NCI-H1436 treated with DMSO at 0.1 percent for 48 hours (cell line): Measurements from ENCODE around the gene SLC4A3.

Experiments used
- DNase-seq: peaks from one replicate; lab custom pipeline; 2025; lab: John Stamatoyannopoulos, UW

Gene SLC4A3

DNA sequence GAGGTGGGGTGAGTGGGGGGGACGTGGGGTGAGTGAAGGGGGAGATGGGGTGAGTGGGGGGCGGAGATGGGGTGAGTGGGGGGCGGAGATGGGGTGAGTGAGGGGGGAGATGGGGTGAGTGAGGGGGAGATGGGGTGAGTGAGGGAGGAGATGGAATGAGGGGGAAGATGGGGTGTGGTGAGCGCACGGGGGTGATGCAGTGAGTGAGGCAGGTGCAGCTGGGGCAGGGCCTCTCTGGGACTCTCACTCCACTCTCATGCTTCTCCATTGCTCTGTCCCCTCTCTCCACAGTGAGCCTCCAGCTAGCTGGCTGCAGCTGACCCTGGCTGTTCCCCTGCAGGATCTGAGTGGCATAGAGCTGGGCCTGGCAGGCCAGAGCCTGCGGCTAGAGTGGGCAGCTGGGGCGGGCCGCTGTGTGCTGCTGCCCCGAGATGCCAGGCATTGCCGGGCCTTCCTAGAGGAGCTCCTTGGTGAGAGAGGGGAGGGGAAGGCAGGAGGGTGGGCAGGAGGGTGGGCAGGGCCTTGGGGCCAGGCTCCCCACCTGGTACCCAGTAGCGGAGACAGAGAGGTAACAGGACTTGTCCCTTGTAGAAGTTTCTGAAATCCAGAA, 13.9 kb upstream of the SLC4A3 start:
- no peak for DNase-seq

GRCh38 chr2:219614076-219614860, 13.2 kb upstream of the SLC4A3 start:
- DNase-seq: no peak

GRCh38 chr2:219615036-219615435, 12.4 kb upstream of the SLC4A3 start:
- no peak for DNase-seq

- DNase-seq: no peak
Measured at GRCh38 chr2:219615894-219616293, 11.5 kb upstream of the SLC4A3 start.

- no peak for DNase-seq
Measured at GRCh38 chr2:219616550-219616949, 10.9 kb upstream of the SLC4A3 start.

- DNase-seq: no peak
Measured at GRCh38 chr2:219618733-219619122, 8.7 kb upstream of the SLC4A3 start.

- no peak for DNase-seq
Measured at GRCh38 chr2:219619235-219619634, 8.2 kb upstream of the SLC4A3 start.

GRCh38 chr2:219620546-219620945, 6.9 kb upstream of the SLC4A3 start:
- DNase-seq: no peak

- DNase-seq: no peak
Measured at GRCh38 chr2:219621935-219622334, 5.5 kb upstream of the SLC4A3 start.

- no peak for DNase-seq
Measured at GRCh38 chr2:219622472-219622871, 5.0 kb upstream of the SLC4A3 start.

- no peak for DNase-seq
Measured at GRCh38 chr2:219624565-219624964, 2.9 kb upstream of the SLC4A3 start.

DNA sequence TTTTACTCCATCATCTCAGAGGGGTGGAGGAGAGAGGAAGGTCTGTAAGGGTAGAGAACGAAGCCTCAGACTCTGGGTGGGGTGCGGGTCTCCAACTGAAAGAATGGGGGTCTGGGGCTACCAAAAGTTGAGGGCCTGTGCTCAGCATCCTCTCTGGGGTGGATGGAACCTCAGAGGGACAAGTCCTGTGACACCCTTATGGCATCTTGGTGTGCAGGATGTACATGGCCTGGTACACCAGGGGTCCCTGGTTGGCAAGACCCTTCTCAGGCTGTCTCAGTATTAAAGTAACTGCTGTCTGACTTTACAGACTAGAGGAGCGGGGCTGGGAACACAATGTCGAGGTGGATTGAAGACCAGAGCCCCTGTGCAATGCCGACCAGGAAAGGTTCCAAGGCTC, 2.3 kb upstream of the SLC4A3 start:
- DNase-seq: no peak

- no peak for DNase-seq
Measured at GRCh38 chr2:219626540-219626939, 890 bp upstream of the SLC4A3 start.

GRCh38 chr2:219628235-219628985, 980 bp downstream of the SLC4A3 start:
- DNase-seq: no peak

DNA sequence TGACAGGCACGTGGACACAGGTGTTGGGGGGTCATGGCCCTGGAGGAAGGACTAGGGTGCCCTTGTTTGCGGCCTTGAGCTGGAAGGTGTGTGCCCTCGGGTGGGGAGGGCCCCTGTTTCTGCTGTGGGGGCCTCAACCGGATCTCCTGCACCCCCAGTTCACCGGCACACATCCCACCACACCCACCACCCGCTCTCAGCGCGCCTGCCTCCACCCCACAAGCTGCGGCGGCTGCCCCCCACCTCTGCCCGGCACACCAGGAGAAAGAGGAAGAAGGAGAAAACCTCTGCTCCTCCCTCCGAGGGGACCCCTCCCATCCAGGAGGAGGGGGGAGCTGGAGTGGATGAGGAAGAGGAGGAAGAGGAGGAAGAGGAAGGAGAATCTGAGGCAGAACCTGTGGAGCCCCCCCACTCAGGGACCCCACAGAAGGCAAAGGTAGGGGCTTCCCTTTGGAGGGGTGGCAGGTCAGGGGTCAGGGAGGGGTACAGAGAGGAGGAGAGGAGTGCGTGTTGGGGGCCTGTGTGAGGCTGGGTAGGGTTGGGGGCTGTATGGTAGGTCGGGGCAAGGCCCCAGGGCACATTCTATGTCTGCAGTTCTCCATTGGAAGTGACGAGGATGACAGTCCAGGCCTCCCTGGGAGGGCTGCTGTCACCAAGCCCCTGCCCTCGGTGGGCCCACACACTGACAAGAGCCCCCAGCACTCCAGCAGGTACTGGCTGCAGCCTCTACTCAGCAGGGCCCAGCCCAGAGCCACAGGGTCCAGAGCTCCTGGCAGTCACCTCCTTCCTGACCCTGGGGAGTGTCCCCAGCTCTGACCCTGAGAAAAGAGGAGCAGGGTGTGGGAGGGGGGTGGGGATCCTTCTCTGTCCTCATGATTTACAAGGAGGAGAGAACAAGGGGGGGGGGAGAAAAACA, 1.8 kb downstream of the SLC4A3 start:
- DNase-seq: no peak

DNA sequence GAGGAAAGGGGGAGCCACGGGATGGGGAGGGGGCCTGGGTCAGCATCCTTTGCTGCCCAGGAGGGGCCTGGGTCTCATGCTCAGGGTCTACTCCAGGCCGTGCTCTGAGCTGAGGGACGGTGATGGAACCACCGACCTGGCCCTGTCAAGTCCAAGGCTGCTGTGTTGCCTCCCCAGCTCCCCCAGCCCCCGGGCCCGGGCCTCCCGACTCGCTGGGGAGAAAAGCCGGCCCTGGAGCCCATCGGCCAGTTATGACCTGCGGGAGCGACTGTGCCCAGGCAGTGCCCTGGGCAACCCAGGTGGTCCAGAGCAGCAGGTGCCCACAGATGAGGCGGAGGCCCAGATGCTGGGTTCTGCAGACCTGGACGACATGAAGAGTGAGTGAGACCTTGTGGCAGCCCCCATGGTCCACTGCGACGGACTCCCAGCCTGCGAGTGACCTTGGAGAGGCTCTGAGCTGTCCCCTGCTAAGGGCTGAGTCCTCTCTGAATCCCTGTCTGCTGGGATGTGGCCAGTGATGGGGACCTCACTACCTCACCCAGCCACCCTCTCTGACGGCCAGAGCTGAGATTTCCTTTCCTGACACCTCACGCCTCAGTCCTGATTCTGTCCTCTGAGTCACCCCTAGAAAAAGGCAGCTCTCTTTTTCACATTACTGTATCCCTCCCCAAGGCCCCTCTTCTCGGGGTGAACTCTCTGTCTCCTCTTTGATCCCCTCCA, 2.7 kb downstream of the SLC4A3 start:
- no peak for DNase-seq

GRCh38 chr2:219630770-219631405, 3.5 kb downstream of the SLC4A3 start:
- no peak for DNase-seq

- DNase-seq: no peak
Measured at GRCh38 chr2:219631406-219631891, 4.0 kb downstream of the SLC4A3 start.

- DNase-seq: no peak
Measured at GRCh38 chr2:219631904-219632759, 4.7 kb downstream of the SLC4A3 start.

- no peak for DNase-seq
Measured at GRCh38 chr2:219632760-219633105, 5.3 kb downstream of the SLC4A3 start.
